ENCODE results near the gene HIPK3. TPM values are rescaled to one million over a fixed set of nuclear protein-coding genes. Genes with fewer than 3 reads are reported as not detected.

Gene HIPK3
- total and polyA plus RNA-seq, 9 of the 15 experiments (the other 6 are each of a cell fraction or from before 2014, with no cell fraction given): 2.3 to 19.6 (median 7.5) TPM

DNA sequence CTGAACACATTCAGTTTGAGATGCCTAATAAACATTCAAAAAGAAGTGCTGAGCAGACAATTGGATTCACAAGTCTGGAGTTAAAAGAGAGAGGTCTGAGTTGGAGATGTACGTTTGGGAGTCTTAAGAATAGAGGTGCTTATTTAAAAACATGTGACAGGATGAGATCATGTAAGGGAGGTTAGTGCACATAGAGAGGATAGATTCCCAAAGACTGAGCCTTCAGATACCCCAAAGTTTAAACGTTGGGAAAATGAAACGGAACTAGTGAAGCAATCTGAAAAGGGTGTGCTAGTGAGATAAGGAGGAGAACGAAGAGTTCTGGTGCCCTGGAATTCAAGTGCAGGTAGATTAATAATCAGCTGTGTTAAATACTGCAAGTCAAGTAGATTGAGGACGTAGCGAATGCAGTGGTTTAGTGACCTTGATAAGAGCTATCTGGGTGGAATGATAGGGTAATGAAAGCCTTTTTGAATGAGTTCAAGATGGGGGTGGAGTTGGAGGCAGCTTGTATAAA lies 63.7 kb downstream of the HIPK3 start (continued):
- TF ChIP-seq HOXB6 (CRISPR knock-in tag; IDR thresholded peaks at IDR 0.05; ENCODE audit: borderline replicate concordance) (no peak), CBFA2T2 (conservative IDR thresholded peaks at IDR 0.05) (peak; percentile 89), ZFX (CRISPR knock-in tag; IDR thresholded peaks at IDR 0.05) (no peak; the same call in 1 of the 2 replicates), TEAD2 (tag; IDR thresholded peaks at IDR 0.05) (peak; percentile 73; the same call in 1 of the 2 replicates), MAZ (CRISPR knock-in tag; conservative IDR thresholded peaks at IDR 0.05 in 1 of 2, IDR thresholded peaks at IDR 0.05 in 1 of 2) (no peak), ERF (CRISPR knock-in tag; IDR thresholded peaks at IDR 0.05) (no peak), NFXL1 (CRISPR knock-in tag; IDR thresholded peaks at IDR 0.05) (no peak), ZNF384 (IDR thresholded peaks at IDR 0.05; ENCODE audit: low read depth, low read length) (no peak), ZNF696 (CRISPR knock-in tag; conservative IDR thresholded peaks at IDR 0.05) (no peak), KLF10 (CRISPR knock-in tag; IDR thresholded peaks at IDR 0.05) (no peak), NONO (IDR thresholded peaks at IDR 0.05; ENCODE audit: low read depth in 2 of 2, low read length in 1 of 2) (no peak), SRSF1 (IDR thresholded peaks at IDR 0.05; ENCODE audit: low read depth, low read length) (no peak), CREM (IDR thresholded peaks at IDR 0.05; ENCODE audit: low read depth) (0 out of 2 replicates have a peak, but pooled peaks have one; percentile 15), NFIC (IDR thresholded peaks at IDR 0.05) (peak; percentile 60; the same call in 1 of the 2 replicates)
- TF ChIP-seq, protein P1, sequence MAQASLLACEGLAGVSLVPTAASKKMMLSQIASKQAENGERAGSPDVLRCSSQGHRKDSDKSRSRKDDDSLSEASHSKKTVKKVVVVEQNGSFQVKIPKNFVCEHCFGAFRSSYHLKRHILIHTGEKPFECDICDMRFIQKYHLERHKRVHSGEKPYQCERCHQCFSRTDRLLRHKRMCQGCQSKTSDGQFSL (CRISPR knock-in tag; IDR thresholded peaks at IDR 0.05): no peak
- TF ChIP-seq, protein P1 (tag; IDR thresholded peaks at IDR 0.05): no peak
- TF ChIP-seq, protein P2, sequence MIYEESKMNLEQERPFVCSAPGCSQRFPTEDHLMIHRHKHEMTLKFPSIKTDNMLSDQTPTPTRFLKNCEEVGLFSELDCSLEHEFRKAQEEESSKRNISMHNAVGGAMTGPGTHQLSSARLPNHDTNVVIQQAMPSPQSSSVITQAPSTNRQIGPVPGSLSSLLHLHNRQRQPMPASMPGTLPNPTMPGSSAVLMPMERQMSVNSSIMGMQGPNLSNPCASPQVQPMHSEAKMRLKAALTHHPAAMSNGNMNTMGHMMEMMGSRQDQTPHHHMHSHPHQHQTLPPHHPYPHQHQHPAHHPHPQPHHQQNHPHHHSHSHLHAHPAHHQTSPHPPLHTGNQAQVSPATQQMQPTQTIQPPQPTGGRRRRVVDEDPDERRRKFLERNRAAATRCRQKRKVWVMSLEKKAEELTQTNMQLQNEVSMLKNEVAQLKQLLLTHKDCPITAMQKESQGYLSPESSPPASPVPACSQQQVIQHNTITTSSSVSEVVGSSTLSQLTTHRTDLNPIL (CRISPR knock-in tag; IDR thresholded peaks at IDR 0.05): no peak
- TF ChIP-seq, protein P3, sequence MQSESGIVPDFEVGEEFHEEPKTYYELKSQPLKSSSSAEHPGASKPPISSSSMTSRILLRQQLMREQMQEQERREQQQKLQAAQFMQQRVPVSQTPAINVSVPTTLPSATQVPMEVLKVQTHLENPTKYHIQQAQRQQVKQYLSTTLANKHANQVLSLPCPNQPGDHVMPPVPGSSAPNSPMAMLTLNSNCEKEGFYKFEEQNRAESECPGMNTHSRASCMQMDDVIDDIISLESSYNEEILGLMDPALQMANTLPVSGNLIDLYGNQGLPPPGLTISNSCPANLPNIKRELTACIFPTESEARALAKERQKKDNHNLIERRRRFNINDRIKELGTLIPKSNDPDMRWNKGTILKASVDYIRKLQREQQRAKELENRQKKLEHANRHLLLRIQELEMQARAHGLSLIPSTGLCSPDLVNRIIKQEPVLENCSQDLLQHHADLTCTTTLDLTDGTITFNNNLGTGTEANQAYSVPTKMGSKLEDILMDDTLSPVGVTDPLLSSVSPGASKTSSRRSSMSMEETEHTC (IDR thresholded peaks at IDR 0.05): no peak
- TF ChIP-seq, protein P4, sequence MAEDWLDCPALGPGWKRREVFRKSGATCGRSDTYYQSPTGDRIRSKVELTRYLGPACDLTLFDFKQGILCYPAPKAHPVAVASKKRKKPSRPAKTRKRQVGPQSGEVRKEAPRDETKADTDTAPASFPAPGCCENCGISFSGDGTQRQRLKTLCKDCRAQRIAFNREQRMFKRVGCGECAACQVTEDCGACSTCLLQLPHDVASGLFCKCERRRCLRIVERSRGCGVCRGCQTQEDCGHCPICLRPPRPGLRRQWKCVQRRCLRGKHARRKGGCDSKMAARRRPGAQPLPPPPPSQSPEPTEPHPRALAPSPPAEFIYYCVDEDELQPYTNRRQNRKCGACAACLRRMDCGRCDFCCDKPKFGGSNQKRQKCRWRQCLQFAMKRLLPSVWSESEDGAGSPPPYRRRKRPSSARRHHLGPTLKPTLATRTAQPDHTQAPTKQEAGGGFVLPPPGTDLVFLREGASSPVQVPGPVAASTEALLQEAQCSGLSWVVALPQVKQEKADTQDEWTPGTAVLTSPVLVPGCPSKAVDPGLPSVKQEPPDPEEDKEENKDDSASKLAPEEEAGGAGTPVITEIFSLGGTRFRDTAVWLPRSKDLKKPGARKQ (CRISPR knock-in tag; IDR thresholded peaks at IDR 0.05): no peak
- TF ChIP-seq, protein P5, sequence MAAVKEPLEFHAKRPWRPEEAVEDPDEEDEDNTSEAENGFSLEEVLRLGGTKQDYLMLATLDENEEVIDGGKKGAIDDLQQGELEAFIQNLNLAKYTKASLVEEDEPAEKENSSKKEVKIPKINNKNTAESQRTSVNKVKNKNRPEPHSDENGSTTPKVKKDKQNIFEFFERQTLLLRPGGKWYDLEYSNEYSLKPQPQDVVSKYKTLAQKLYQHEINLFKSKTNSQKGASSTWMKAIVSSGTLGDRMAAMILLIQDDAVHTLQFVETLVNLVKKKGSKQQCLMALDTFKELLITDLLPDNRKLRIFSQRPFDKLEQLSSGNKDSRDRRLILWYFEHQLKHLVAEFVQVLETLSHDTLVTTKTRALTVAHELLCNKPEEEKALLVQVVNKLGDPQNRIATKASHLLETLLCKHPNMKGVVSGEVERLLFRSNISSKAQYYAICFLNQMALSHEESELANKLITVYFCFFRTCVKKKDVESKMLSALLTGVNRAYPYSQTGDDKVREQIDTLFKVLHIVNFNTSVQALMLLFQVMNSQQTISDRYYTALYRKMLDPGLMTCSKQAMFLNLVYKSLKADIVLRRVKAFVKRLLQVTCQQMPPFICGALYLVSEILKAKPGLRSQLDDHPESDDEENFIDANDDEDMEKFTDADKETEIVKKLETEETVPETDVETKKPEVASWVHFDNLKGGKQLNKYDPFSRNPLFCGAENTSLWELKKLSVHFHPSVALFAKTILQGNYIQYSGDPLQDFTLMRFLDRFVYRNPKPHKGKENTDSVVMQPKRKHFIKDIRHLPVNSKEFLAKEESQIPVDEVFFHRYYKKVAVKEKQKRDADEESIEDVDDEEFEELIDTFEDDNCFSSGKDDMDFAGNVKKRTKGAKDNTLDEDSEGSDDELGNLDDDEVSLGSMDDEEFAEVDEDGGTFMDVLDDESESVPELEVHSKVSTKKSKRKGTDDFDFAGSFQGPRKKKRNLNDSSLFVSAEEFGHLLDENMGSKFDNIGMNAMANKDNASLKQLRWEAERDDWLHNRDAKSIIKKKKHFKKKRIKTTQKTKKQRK (IDR thresholded peaks at IDR 0.05; ENCODE audit: borderline replicate concordance, low read depth, low read length): no peak
